BLaER1 treated with 17β-estradiol and CSF1 and Interleukin-3, amounts not matched to agents 10 nM and 100 nM (cell line): ENCODE measurements around the gene SDCBP2.

Source experiments
- H3K27ac ChIP-seq, 11 experiments: shearing (Covaris generic); formaldehyde crosslinking; 2 replicates each; pipeline ENCODE4 v1.8.1; 2022
- H3K27me3 ChIP-seq, 11 experiments: shearing (Covaris generic); formaldehyde crosslinking; 2 replicates each; pipeline ENCODE4 v1.8.1; 2022
- H3K36me3 ChIP-seq, 11 experiments: shearing (Covaris generic); formaldehyde crosslinking; 2 replicates each; pipeline ENCODE4 v1.8.1; 2022
- H3K4me1 ChIP-seq, 10 experiments: shearing (Covaris generic); formaldehyde crosslinking; 2 replicates each; pipeline ENCODE4 v1.8.1; 2022
- H3K4me2 ChIP-seq, 11 experiments: shearing (Covaris generic); formaldehyde crosslinking; 2 replicates each; pipeline ENCODE4 v1.8.1; 2022
- H3K4me3 ChIP-seq, 10 experiments: shearing (Covaris generic); formaldehyde crosslinking; 2 replicates each; pipeline ENCODE4 v1.8.1; 2022
- H3K9ac ChIP-seq, 11 experiments: shearing (Covaris generic); formaldehyde crosslinking; 2 replicates each; pipeline ENCODE4 v1.8.1; 2022
- H3K9me3 ChIP-seq, 11 experiments: shearing (Covaris generic); formaldehyde crosslinking; replicated peaks in 1 of 11; 2 replicates each; pipeline ENCODE4 v1.8.1; 2022
- H4K20me1 ChIP-seq, 11 experiments: shearing (Covaris generic); formaldehyde crosslinking; 2 replicates each; pipeline ENCODE4 v1.8.1; 2022
- Cebpa-rat ChIP-seq, 11 experiments: shearing (Covaris generic); IDR thresholded peaks; 2 replicates each; pipeline ENCODE4 v1.8.1; 2022

The SDCBP2 gene

DNA sequence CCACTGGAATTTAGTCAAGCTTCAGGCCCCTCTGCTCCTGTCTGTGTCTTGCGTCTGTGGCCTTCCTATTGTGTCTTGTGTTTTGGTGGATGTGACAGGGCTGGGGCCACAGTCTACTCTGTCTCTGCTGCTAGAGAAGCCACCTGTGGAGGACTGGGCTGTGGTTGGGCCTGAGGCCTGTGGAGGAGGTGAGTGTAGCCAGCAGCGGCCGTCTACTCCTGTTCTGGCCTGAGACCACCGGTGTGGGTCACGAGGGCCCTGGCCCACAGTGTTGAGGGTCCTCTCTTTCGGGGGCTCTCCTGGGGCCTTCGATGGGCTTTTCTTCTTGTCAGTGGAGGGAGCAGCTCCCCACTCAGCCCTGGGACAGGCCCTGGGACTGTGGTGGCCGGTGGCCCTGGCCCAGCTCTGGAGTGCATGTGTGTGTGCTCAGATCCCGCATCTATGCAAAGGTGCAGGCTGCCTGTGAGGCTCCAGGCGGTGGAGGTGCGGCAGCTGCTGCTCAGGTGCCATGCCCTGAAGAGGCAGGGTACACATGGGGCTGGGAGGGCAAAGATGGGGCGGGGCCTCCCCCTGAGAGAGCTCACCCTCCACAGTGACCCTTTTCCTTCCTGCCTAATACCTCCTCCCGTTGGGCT is 20.8 kb downstream of the SDCBP2 start:
- H3K9me3 ChIP-seq = no peaks in the 10 kb centered on the region
- H3K27me3 ChIP-seq = no peaks in the 10 kb centered on the region
- H3K4me2 ChIP-seq = no peak overlapping the region
- H3K9ac ChIP-seq = no peak overlapping the region
- no peaks in the 10 kb centered on the region for H3K36me3 ChIP-seq
- H3K4me1 ChIP-seq = peaks cover 0 to 8% (median 4%) of the 10 kb centered on the region in 10 experiments; a peak in 14 of 20 replicates
- H3K27ac ChIP-seq = no peak overlapping the region
- no peak overlapping the region for H3K4me3 ChIP-seq
- no peak for TF ChIP-seq Cebpa-rat (IDR thresholded peaks at IDR 0.05)
- H4K20me1 ChIP-seq = no peaks in the 10 kb centered on the region; a peak in 2 of 22 replicates

DNA sequence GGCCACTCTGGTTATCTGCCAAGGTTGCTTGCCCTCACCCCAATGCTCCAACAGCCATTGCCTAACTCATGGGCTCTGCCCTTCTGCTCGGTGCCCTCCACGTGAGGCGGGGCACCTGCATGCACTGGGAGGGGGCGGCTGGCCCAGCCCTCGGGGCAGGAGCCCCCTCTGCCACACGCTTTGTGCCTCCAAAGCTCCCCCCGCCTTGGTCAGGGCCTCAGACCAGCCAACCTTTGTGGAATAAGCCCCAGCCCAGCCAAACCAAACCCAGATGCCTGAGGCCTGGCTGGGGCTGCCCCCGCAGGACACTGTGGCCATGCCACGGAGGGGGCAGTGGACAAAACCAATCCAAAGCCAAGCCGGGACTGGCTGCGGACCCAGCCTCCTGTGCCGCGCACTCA is 21.4 kb downstream of the SDCBP2 start:
- H3K9me3 ChIP-seq = no peaks in the 10 kb centered on the region
- no peaks in the 10 kb centered on the region for H3K27me3 ChIP-seq
- H3K4me2 ChIP-seq = no peak overlapping the region
- H3K27ac ChIP-seq = no peak overlapping the region
- no peaks in the 10 kb centered on the region; a peak in 2 of 22 replicates for H4K20me1 ChIP-seq
- H3K4me1 ChIP-seq = peaks cover 0 to 14% (median 10%) of the 10 kb centered on the region in 10 experiments; a peak in 16 of 20 replicates
- no peak overlapping the region for H3K4me3 ChIP-seq
- no peak overlapping the region for H3K9ac ChIP-seq
- TF ChIP-seq Cebpa-rat (IDR thresholded peaks at IDR 0.05) = no peak
- no peaks in the 10 kb centered on the region for H3K36me3 ChIP-seq

DNA sequence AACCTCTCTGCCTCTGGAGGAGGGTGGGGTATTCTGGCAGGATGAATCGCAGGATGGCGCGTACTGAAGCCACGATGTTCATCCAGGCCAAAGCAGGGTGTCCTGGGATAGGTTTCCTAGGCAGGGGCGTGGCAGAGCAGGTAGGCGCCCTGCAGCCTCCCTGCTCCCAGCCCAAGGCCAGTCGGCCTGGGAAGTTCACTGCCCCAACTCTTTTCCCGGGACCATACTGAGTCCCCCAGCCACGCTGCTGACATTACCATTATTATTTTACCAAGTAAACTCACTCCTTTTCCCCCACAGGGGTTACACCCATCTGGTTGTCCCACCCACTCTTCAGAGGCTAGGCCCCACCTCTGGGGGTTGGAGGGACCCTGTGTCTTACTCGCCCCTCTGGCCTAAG is 21.8 kb downstream of the SDCBP2 start:
- Histone ChIP-seq H3K27me3 (no peaks in the 10 kb centered on the region), H3K9me3 (no peaks in the 10 kb centered on the region), H4K20me1 (no peaks in the 10 kb centered on the region; a peak in 2 of 22 replicates), H3K4me1 (peaks cover 0 to 16% (median 11%) of the 10 kb centered on the region in 10 experiments; a peak in 16 of 20 replicates), H3K36me3 (no peaks in the 10 kb centered on the region), H3K4me3 (no peak overlapping the region), H3K27ac (no peak overlapping the region), H3K9ac (no peak overlapping the region), H3K4me2 (no peak overlapping the region)
- no peak for TF ChIP-seq Cebpa-rat (IDR thresholded peaks at IDR 0.05)

DNA sequence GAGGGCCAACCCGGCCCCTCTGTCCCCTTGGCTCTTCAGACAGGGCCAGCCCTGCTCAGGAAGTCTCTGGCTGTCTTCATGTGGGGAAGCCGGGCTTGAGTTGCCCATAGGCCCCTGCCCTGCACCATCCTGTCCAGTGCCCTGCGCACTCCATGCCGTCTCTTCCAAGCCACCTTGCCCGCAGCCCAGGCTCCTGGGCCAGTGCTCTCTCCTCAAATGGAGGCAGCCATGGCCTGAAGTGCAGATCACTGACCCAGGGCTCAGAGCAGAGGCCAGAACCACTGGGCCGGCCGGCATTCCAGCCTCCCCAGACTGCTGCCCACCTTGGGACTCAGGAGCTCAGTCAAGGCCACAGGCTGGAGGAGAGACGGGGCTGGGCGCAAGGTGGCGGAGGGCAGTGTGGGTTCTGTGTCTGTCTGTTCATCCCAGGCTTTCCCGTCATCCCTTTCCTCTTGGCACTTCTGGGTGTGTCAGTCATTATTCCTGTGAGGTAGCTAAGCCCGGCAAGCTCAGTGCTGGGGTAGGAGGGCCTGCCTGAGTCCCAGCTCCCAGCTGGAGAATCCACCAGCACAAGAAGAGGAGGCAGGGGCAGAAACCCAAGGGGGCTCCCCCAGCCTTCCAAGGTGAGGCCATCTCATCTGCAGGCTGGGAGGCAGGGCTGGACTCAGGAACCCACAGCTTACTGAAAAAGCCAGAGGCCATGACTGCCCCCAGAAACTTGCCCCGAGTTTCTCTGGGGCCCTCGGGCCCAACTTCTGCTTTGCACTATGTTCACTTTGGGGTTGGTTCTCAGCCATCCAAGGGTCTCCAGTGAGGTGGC is 22.4 kb downstream of the SDCBP2 start:
- H3K27ac ChIP-seq = no peak overlapping the region

DNA sequence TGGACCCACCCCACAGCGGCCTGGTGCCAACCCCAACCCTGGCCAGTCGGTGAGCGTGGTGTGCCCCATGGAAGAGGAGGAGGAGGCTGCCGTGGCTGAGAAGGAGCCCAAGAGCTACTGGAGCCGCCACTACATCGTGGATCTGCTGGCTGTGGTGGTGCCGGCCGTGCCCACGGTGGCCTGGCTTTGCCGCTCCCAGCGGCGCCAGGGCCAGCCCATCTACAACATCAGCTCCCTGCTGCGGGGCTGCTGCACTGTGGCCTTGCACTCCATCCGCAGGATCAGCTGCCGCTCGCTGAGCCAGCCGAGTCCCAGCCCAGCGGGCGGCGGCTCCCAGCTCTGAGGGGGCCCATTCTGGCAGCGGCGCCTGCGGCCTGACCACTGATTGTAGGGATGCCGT is 23.2 kb downstream of the SDCBP2 start:
- no peak overlapping the region for H3K4me3 ChIP-seq
- H3K27ac ChIP-seq = no peak overlapping the region
- H3K9ac ChIP-seq = no peak overlapping the region
- no peaks in the 10 kb centered on the region for H3K9me3 ChIP-seq
- H3K36me3 ChIP-seq = no peaks in the 10 kb centered on the region
- no peaks in the 10 kb centered on the region; a peak in 2 of 22 replicates for H4K20me1 ChIP-seq
- peaks cover 6 to 22% (median 18%) of the 10 kb centered on the region in 10 experiments for H3K4me1 ChIP-seq
- no peaks in the 10 kb centered on the region for H3K27me3 ChIP-seq
- no peak for TF ChIP-seq Cebpa-rat (IDR thresholded peaks at IDR 0.05)
- H3K4me2 ChIP-seq = no peak overlapping the region

More for the DNA sequence above, 22.4 kb downstream of the SDCBP2 start:
- TF ChIP-seq Cebpa-rat (IDR thresholded peaks at IDR 0.05) = no peak
- no peaks in the 10 kb centered on the region; a peak in 2 of 22 replicates for H4K20me1 ChIP-seq
- no peaks in the 10 kb centered on the region for H3K9me3 ChIP-seq
- no peak overlapping the region for H3K4me3 ChIP-seq
- no peak overlapping the region for H3K4me2 ChIP-seq
- H3K36me3 ChIP-seq = no peaks in the 10 kb centered on the region
- no peak overlapping the region for H3K9ac ChIP-seq
- peaks cover 0 to 16% (median 11%) of the 10 kb centered on the region in 10 experiments; a peak in 16 of 20 replicates for H3K4me1 ChIP-seq
- no peaks in the 10 kb centered on the region for H3K27me3 ChIP-seq

DNA sequence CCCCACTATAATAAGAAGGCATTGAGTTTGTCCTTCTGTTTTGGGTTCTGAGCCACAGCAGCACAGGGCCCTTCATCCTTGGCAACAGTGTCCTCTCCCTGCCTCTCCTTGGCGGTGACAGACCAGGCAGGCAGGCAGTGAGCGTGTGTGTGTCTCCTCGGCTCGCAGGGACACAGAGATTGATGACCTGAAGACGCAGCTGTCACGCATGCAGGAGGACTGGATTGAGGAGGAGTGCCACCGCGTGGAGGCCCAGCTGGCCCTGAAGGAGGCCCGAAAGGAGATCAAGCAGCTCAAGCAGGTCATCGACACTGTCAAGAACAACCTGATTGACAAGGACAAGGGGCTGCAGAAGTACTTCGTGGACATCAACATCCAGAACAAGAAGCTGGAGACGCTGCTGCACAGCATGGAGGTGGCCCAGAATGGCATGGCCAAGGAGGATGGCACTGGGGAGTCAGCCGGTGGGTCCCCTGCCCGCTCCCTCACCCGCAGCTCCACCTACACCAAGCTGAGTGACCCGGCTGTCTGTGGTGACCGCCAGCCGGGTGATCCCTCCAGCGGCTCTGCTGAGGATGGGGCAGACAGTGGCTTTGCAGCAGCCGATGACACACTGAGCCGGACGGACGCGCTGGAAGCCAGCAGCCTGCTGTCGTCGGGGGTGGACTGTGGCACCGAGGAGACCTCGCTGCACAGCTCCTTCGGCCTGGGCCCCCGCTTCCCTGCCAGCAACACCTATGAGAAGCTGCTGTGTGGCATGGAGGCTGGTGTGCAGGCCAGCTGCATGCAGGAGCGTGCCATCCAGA is 24.0 kb downstream of the SDCBP2 start:
- no peaks in the 10 kb centered on the region for H3K9me3 ChIP-seq
- no peak overlapping the region for H3K4me2 ChIP-seq
- no peak overlapping the region for H3K9ac ChIP-seq
- H4K20me1 ChIP-seq = no peaks in the 10 kb centered on the region; a peak in 1 of 22 replicates
- H3K27ac ChIP-seq = no peak overlapping the region
- no peak for TF ChIP-seq Cebpa-rat (IDR thresholded peaks at IDR 0.05)
- no peaks in the 10 kb centered on the region for H3K36me3 ChIP-seq
- no peak overlapping the region for H3K4me3 ChIP-seq
- peaks cover 13 to 28% (median 24%) of the 10 kb centered on the region in 10 experiments for H3K4me1 ChIP-seq
- H3K27me3 ChIP-seq = no peaks in the 10 kb centered on the region

DNA sequence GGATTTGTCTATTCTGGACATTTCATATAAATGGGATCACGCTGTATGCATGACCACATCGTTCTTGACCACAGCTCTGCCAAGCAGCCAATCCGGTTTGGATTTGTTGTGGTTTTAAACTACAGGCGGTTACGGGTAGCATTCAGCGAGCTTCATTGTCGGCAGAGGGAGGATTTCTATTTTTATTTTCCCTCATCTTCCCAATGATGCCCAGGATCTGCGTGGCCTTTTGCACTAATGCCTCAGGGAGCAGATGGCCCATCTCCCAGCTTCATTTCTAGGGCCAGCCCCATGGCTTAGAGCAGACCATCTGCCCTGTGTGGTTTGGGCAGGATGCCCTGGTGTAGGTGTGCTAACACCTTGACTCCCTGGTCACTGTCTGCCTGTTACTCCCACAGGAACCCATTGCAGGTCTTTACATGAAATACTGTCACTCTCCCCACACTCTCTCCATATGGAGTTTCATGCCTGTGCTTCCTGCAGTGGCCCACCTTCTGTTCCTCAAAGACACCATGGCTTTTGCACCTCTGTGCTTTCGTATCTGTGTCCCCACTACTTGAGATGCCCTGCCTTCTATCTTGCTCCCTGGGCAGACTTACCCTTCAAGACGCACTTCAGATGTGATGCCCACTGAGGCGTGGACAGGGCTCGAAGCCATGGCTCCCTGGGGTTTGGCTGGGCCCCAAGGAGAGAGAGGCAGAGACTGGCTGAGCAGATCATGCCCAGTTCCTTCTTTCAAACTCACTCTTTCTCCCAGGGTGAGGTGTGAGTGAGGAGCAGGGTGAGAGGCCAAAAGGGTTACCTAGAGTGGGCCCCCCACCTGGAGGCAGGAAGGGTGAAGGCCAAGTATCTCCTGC is 26.0 kb downstream of the SDCBP2 start:
- no peaks in the 10 kb centered on the region; a peak in 1 of 22 replicates for H4K20me1 ChIP-seq
- no peaks in the 10 kb centered on the region for H3K27me3 ChIP-seq
- no peak overlapping the region for H3K9ac ChIP-seq
- H3K36me3 ChIP-seq = no peaks in the 10 kb centered on the region
- no peak for TF ChIP-seq Cebpa-rat (IDR thresholded peaks at IDR 0.05)
- H3K4me3 ChIP-seq = no peak overlapping the region
- H3K4me1 ChIP-seq = peaks cover 13 to 28% (median 23%) of the 10 kb centered on the region in 10 experiments
- no peaks in the 10 kb centered on the region for H3K9me3 ChIP-seq
- H3K27ac ChIP-seq = no peak overlapping the region
- peak overlapping the region in 8 of 11 experiments; percentile 11 to 66 (median 42); a peak in 16 of 22 replicates for H3K4me2 ChIP-seq

DNA sequence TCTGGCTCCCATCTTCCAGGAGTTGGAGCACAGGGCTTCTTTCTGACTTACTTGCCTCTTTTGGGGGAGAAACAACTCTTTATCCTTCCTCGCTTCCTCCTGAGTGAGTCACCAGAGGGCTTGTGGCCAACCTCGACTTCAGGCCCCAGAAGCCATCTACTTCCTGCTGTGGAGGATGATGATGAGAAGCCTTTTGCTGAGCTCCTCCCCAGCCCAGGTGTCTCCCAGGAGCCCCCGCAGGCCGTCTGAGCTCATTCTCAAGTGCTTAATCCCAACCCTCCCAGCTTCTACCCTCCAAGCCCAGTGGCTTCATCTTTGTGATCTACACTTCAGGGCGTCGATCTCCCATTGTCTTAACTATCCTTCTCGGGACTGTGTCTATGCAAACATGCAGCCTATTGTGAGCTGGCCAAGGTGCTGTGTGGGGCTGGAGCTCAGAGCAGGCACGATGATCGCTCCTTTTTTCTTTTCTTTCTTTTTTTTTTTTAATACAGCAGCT is 27.9 kb downstream of the SDCBP2 start:
- H3K27me3 ChIP-seq = no peaks in the 10 kb centered on the region
- TF ChIP-seq Cebpa-rat (IDR thresholded peaks at IDR 0.05) = no peak
- peak overlapping the region in 5 of 11 experiments; percentile 35 to 51 (median 39); a peak in 5 of 22 replicates for H3K9ac ChIP-seq
- H3K4me2 ChIP-seq = peak overlapping the region; percentile 62 to 92 (median 74)
- peak overlapping the region in 9 of 11 experiments; percentile 30 to 68 (median 48); a peak in 18 of 22 replicates for H3K27ac ChIP-seq
- no peaks in the 10 kb centered on the region for H3K9me3 ChIP-seq
- no peaks in the 10 kb centered on the region; a peak in 1 of 22 replicates for H4K20me1 ChIP-seq
- H3K4me1 ChIP-seq = peaks cover 13 to 28% (median 23%) of the 10 kb centered on the region in 10 experiments
- H3K36me3 ChIP-seq = no peaks in the 10 kb centered on the region
- H3K4me3 ChIP-seq = peak overlapping the region in 1 of 10 experiments; percentile 0; a peak in 1 of 20 replicates
